HCT116 (cell line): ENCODE measurements around the gene PPP1R37.

Source experiments
- CBX3 ChIP-seq: IDR thresholded peaks from 2 replicates; pipeline ENCODE4 v1.6.1; 2012; ENCODE audit warnings: low read depth
- CEBPB ChIP-seq: IDR thresholded peaks from 2 replicates; pipeline ENCODE4 v1.6.1; 2012; ENCODE audit warnings: low read depth
- CTCF ChIP-seq, 3 experiments: fragments of 200-600 bp in 1 of 3; sonication (generic) in 1 of 3; IDR thresholded peaks in 2 of 3; conservative IDR thresholded peaks in 1 of 3; 2 replicates each; pipeline ENCODE4 v1.5.1; 2012 to 2017; ENCODE audit warnings: low read depth in 2 of 3, low read length in 2 of 3, antibody characterized with exemption in 1 of 3, borderline replicate concordance in 1 of 3, control low read depth in 1 of 3, mild to moderate bottlenecking in 1 of 3, mixed read lengths in 1 of 3, mixed run types in 1 of 3, moderate library complexity in 1 of 3; ENCODE audit not compliant: insufficient read depth in 1 of 3
- ELF1 ChIP-seq: IDR thresholded peaks from 2 replicates; pipeline ENCODE4 v1.6.1; 2012; ENCODE audit warnings: low read depth, borderline replicate concordance
- EZH2 ChIP-seq: fragments of 200-600 bp; sonication (generic); IDR thresholded peaks from 2 replicates; pipeline ENCODE4 v1.6.1; 2017; ENCODE audit warnings: antibody characterized with exemption, mixed run types
- EZH2phosphoT487 ChIP-seq: fragments of 200-600 bp; IDR thresholded peaks from 2 replicates; pipeline ENCODE4 v1.6.1; 2018; ENCODE audit warnings: antibody characterized with exemption, borderline replicate concordance
- JUND ChIP-seq: IDR thresholded peaks from 2 replicates; pipeline ENCODE4 v1.6.1; 2012
- MAX ChIP-seq: IDR thresholded peaks from 2 replicates; pipeline ENCODE4 v1.6.1; 2012
- POLR2A ChIP-seq: IDR thresholded peaks from 2 replicates; pipeline ENCODE4 v1.7.0; 2011; ENCODE audit warnings: borderline replicate concordance; ENCODE audit not compliant: insufficient read depth, insufficient read length; ENCODE audit errors: extremely low read depth
- POLR2AphosphoS5 ChIP-seq: IDR thresholded peaks from 2 replicates; pipeline ENCODE4 v1.6.1; 2011; ENCODE audit warnings: mild to moderate bottlenecking, low read depth, low read length, moderate library complexity
- RAD21 ChIP-seq: IDR thresholded peaks from 2 replicates; pipeline ENCODE4 v1.6.1; 2012; ENCODE audit warnings: low read depth, mild to moderate bottlenecking
- REST ChIP-seq: IDR thresholded peaks from 2 replicates; pipeline ENCODE4 v1.6.1; 2012; ENCODE audit warnings: low read depth
- SIN3A ChIP-seq: IDR thresholded peaks from 2 replicates; pipeline ENCODE4 v1.6.1; 2012; ENCODE audit warnings: low read depth
- YY1 ChIP-seq: IDR thresholded peaks from 2 replicates; pipeline ENCODE4 v1.6.1; 2011; ENCODE audit warnings: low read length, low read depth, moderate library complexity, mild to moderate bottlenecking; ENCODE audit not compliant: insufficient replicate concordance; ENCODE audit errors: extremely low read depth

- TF ChIP-seq CTCF (IDR thresholded peaks at IDR 0.05 in 2 of 3, conservative IDR thresholded peaks at IDR 0.05 in 1 of 3; ENCODE audit: borderline replicate concordance in 1 of 3, insufficient read depth in 1 of 3, low read depth in 2 of 3, low read length in 2 of 3), result no peak
- TF ChIP-seq REST, result no peak
- TF ChIP-seq RAD21, result no peak
- no peak for TF ChIP-seq EZH2phosphoT487
- TF ChIP-seq EZH2, result no peak
- no peak for TF ChIP-seq JUND
- TF ChIP-seq POLR2AphosphoS5, result no peak
- no peak for TF ChIP-seq SIN3A
- TF ChIP-seq MAX, result no peak
- TF ChIP-seq CEBPB, result no peak
- TF ChIP-seq CBX3, result no peak
- TF ChIP-seq ELF1, result no peak
- TF ChIP-seq POLR2A, result no peak
- no peak for TF ChIP-seq YY1
These were observed 42.9 kb upstream of the PPP1R37 start for GRCh38 chr19:45050036-45050435.
